Neural progenitor cell (in vitro differentiated cells): ENCODE measurements around the gene SH3BP2.

Experiments
- EZH2 ChIP-seq: fragments of 200-600 bp; sonication (generic); IDR thresholded peaks from 2 replicates; pipeline ENCODE4 v1.6.1; 2017; ENCODE audit warnings: antibody characterized with exemption, mild to moderate bottlenecking, moderate library complexity
- EZH2phosphoT487 ChIP-seq: fragments of 200-600 bp; sonication (generic); IDR thresholded peaks from 2 replicates; pipeline ENCODE4 v1.6.1; 2017; ENCODE audit warnings: antibody characterized with exemption
- TF ChIP-seq, protein P1 (sequence below): fragments of 200-600 bp; sonication (generic); IDR thresholded peaks from 2 replicates; pipeline ENCODE4 v1.5.1; 2017; ENCODE audit warnings: antibody characterized with exemption, mild to moderate bottlenecking

GRCh38 chr4:2812612-2813354 lies 19.9 kb downstream of the SH3BP2 start:
- TF ChIP-seq, protein P1, sequence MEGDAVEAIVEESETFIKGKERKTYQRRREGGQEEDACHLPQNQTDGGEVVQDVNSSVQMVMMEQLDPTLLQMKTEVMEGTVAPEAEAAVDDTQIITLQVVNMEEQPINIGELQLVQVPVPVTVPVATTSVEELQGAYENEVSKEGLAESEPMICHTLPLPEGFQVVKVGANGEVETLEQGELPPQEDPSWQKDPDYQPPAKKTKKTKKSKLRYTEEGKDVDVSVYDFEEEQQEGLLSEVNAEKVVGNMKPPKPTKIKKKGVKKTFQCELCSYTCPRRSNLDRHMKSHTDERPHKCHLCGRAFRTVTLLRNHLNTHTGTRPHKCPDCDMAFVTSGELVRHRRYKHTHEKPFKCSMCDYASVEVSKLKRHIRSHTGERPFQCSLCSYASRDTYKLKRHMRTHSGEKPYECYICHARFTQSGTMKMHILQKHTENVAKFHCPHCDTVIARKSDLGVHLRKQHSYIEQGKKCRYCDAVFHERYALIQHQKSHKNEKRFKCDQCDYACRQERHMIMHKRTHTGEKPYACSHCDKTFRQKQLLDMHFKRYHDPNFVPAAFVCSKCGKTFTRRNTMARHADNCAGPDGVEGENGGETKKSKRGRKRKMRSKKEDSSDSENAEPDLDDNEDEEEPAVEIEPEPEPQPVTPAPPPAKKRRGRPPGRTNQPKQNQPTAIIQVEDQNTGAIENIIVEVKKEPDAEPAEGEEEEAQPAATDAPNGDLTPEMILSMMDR: no peak
- TF ChIP-seq EZH2 (no peak), EZH2phosphoT487 (no peak)
